ENCODE measurements around the gene LEKR1. TPM values are rescaled to one million over a fixed set of nuclear protein-coding genes. Genes with fewer than 3 reads are reported as not detected.

LEKR1 gene
- total and polyA plus RNA-seq, 9 of the 15 experiments (the other 6 are each of a cell fraction or from before 2014, with no cell fraction given) = 0.76 to 1.8 (median 1.2) TPM

DNA sequence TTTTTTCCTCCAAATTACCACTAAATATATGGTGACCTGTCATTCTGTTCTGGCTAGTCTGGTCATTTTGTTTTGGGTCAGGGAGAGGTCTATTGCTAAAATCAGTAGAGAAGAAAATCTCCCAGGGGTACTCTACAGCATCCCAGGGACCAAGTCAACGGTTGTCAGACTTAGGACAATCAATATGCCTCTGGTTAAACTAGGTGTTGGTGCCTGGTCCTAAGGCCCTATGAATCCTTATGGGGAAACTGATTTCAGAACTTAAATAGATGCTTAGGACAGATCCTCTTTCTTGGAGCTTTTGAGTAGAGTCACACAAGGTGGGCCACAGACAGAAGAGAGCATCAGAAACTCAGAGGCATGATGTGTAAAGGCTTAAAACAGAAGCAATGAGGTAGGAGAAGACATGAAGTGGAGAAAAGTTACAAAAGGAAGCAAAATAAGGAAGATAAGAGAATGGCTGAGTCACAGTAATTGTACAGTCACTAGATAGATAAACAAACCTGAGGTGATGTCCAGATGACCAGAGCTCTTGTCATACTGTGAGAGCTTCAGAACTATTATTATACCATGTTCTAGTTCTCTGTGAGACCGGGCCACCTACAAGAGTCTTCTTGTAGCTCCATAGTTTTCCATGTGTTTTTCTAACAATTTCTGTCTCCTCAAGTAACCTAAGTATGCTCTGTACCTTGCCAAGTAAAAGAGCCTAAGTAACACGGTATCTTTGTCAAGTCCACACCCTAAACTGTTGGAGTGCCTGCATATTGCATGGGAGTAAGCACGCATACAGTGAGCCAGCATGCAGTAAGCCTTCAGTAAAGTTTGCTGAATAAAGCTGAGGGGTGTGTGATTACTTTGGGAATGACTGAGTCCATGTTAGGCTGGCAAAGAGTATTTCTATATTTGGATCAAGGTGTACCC, 44.6 kb upstream of the LEKR1 start:
- intact Hi-C loops (cut with micrococcal nuclease) (no loop called here), in situ Hi-C loops (cut with MboI) (no loop called here)
- Histone ChIP-seq H4K20me1 (replicated peaks; ENCODE audit: control insufficient read depth, insufficient read depth, low read length) (no peaks in the 10 kb centered on the region), H3K9me3 (replicated peaks; ENCODE audit: control insufficient read depth, insufficient read depth, low read depth, low read length) (no peaks in the 10 kb centered on the region), H2AFZ (ENCODE audit: low read depth, low read length) (peak overlapping the region; percentile 66), H3K27me3 (ENCODE audit: control insufficient read depth in 2 of 2, insufficient read depth in 2 of 2, low read length in 2 of 2) (no peaks in the 10 kb centered on the region), H3K36me3 (ENCODE audit: control insufficient read depth, insufficient read depth, low read length) (no peaks in the 10 kb centered on the region), H3K4me3 (no peak overlapping the region), H3K4me1 (replicated peaks in 1 of 2; ENCODE audit: control insufficient read depth in 2 of 2, insufficient read depth in 2 of 2, low read length in 2 of 2) (peaks cover 3 to 28% of the 10 kb centered on the region in 2 experiments; a peak in 4 of 5 replicates), H3K9ac (ENCODE audit: insufficient read depth in 1 of 2, low read depth in 2 of 2, low read length in 2 of 2) (peak overlapping the region in 1 of 2 experiments; percentile 47; a peak in 2 of 4 replicates), H3K27ac (ENCODE audit: extremely low read depth, low read depth, low read length) (peak overlapping the region; percentile 85), H3K79me2 (ENCODE audit: control insufficient read depth, insufficient read depth, low read length) (no peaks in the 10 kb centered on the region), H3K9me1 (ENCODE audit: control insufficient read depth, insufficient read depth, low read length) (no peaks in the 10 kb centered on the region), H3K4me2 (ENCODE audit: insufficient read depth, low read length) (peak overlapping the region; percentile 70)
- ATAC-seq = peak; percentile 91
- no TSS peak for BruUV-seq (replicated peaks)
- 7% methylated on average over 4 of the region's 4 CpGs for WGBS (ENCODE audit: insufficient coverage, low coverage, missing lambda C conversion rate)
- POLR2A ChIA-PET = interaction anchor here (0.6 to 1.7 kb wide), 6 partner anchors 9 to 26 kb away, joined by 3 to 8 read pairs (median 3); no protein-coding TSS in a partner anchor
- DNase-seq (ENCODE audit: extremely low read depth in 1 of 4, low spot score in 3 of 4) = peak; percentile 28 to 76 (median 52)
- CTCF ChIA-PET (ENCODE audit: low intra/inter-chr PET ratio) = no interaction called here
- FAIRE-seq = peak; percentile 76
- TF ChIP-seq POLR3A (IDR thresholded peaks at IDR 0.05; ENCODE audit: borderline replicate concordance, extremely low read depth, insufficient read depth, insufficient read length) (no peak), ZNF224 (CRISPR knock-in tag; IDR thresholded peaks at IDR 0.05) (no peak), ZNF644 (tag; IDR thresholded peaks at IDR 0.05; ENCODE audit: low read depth) (0 out of 2 replicates have a peak, but pooled peaks have one; percentile 28), ATF3 (IDR thresholded peaks at IDR 0.05) (peak; percentile 82), ATF3 (CRISPR knock-in tag; conservative IDR thresholded peaks at IDR 0.05) (0 out of 2 replicates have a peak, but pooled peaks have one; percentile 25), TCF3 (CRISPR knock-in tag; IDR thresholded peaks at IDR 0.05) (peak; percentile 45; the same call in 1 of the 2 replicates), KLF6 (CRISPR knock-in tag; IDR thresholded peaks at IDR 0.05; ENCODE audit: borderline replicate concordance) (no peak), HES1 (IDR thresholded peaks at IDR 0.05; ENCODE audit: low read depth) (0 out of 2 replicates have a peak, but pooled peaks have one; percentile 13), FOXK2 (conservative IDR thresholded peaks at IDR 0.05 in 1 of 2, IDR thresholded peaks at IDR 0.05 in 1 of 2; ENCODE audit: low read depth in 2 of 2) (peak; percentile 57 to 73; a peak in 2 of 4 replicates), USF1 (CRISPR knock-in tag; IDR thresholded peaks at IDR 0.05) (no peak), JUN (IDR thresholded peaks at IDR 0.05; ENCODE audit: borderline replicate concordance, low read depth, low read length) (peak; percentile 69), JUN (CRISPR knock-in tag; IDR thresholded peaks at IDR 0.05; ENCODE audit: borderline replicate concordance) (no peak), ZBTB7A (IDR thresholded peaks at IDR 0.05; ENCODE audit: borderline replicate concordance, control insufficient read depth, low read depth, low read length) (no peak), NUFIP1 (IDR thresholded peaks at IDR 0.05; ENCODE audit: partially characterized antibody) (no peak), GABPB2 (CRISPR knock-in tag; conservative IDR thresholded peaks at IDR 0.05) (no peak), GTF2A2 (tag; IDR thresholded peaks at IDR 0.05) (no peak), SMARCA4 (IDR thresholded peaks at IDR 0.05) (peak; percentile 95), ETV1 (tag; conservative IDR thresholded peaks at IDR 0.05; ENCODE audit: low read depth) (peak; percentile 47; the same call in 1 of the 2 replicates), ZNF584 (CRISPR knock-in tag; IDR thresholded peaks at IDR 0.05; ENCODE audit: low read depth) (peak; percentile 67; the same call in 1 of the 2 replicates), ZNF24 (IDR thresholded peaks at IDR 0.05) (peak; percentile 98)

All from K562 (cell line).